ENCODE measurements around the gene MINDY4. TPM values are rescaled to one million over a fixed set of nuclear protein-coding genes. Genes with fewer than 3 reads are reported as not detected.
"Not testable (repeated sequence)": the region's sequence is repeated elsewhere in the genome, so short reads cannot be mapped to it uniquely, and the experiment has no call there.

MINDY4 gene
- total RNA-seq, 1 experiment from 2014 or later, result 1.5 TPM

DNA sequence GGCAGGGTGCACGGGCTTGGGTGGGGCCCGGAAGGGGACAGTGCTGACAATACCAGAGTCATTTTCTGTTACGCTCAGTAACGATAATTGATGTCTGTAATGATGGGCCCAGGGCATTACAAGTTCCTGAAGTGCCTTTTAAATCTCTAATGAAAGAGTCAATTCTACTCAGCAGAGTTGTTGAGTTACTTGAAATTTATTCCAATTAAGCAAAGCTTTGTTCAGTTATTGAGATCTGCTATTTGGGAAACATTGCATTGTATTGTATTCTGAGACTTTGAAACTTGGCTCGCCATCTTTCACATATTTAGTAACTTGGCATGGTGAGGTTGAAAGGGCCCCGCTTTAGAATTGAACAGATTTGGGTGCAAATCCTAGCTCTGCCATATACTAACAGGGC lies 34.7 kb downstream of the MINDY4 start:
- no peaks in the 10 kb centered on the region for H3K9me2 ChIP-seq (replicated peaks; ENCODE audit: insufficient read depth, low read length)
- H3K4me3 ChIP-seq (ENCODE audit: low read length), result no peak overlapping the region
- H4K20me1 ChIP-seq (ENCODE audit: insufficient read depth, low read depth, low read length), result 0 out of 2 replicates have a peak, but pooled peaks cover 5% of the 10 kb centered on the region
- H3K4me2 ChIP-seq (ENCODE audit: low read depth, low read length, poor library complexity, severe bottlenecking), result no peak overlapping the region
- no peak overlapping the region for H2AFZ ChIP-seq (ENCODE audit: low read length)
- H3K4me1 ChIP-seq (ENCODE audit: low read length), result no peaks in the 10 kb centered on the region
- no peaks in the 10 kb centered on the region for H3K9me3 ChIP-seq (ENCODE audit: low read length)
- no peaks in the 10 kb centered on the region for H3K27me3 ChIP-seq (ENCODE audit: low read length)
- DNase-seq, result no peak
- no peaks in the 10 kb centered on the region for H3K36me3 ChIP-seq (ENCODE audit: insufficient read depth, low read length)
- no peak overlapping the region for H3K27ac ChIP-seq (ENCODE audit: low read length)
- no peak overlapping the region for H3K9ac ChIP-seq (ENCODE audit: low read length)
- no peaks in the 10 kb centered on the region for H3K79me2 ChIP-seq (ENCODE audit: low read length)

DNA sequence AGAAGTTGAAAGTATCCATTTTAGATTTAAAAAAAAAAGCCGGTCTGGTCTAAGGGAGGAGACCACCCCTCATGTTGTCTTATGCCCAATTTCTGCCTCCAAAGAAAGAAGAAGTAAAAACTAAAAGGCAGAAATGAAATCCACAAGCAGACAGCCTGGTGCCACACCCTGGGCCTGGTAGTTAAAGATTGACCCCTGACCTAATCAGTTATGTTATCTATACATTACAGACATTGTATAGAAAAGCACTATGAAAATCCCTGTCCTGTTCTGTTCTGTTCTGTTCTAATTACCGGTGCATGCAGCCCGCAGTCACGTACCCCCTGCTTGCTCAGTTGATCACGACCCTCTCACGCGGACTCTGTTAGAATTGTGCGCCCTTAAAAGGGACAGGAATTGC lies 36.3 kb downstream of the MINDY4 start:
- not testable (repeated sequence) for H2AFZ ChIP-seq (ENCODE audit: low read length); H3K36me3 ChIP-seq (ENCODE audit: insufficient read depth, low read length); H3K9me3 ChIP-seq (ENCODE audit: low read length); H3K27ac ChIP-seq (ENCODE audit: low read length); H3K4me1 ChIP-seq (ENCODE audit: low read length); H3K4me2 ChIP-seq (ENCODE audit: low read depth, low read length, poor library complexity, severe bottlenecking); H3K9me2 ChIP-seq (replicated peaks; ENCODE audit: insufficient read depth, low read length); DNase-seq; H3K9ac ChIP-seq (ENCODE audit: low read length); H3K79me2 ChIP-seq (ENCODE audit: low read length); H3K27me3 ChIP-seq (ENCODE audit: low read length); H4K20me1 ChIP-seq (ENCODE audit: insufficient read depth, low read depth, low read length); H3K4me3 ChIP-seq (ENCODE audit: low read length)

GRCh38 chr7:30807941-30808340 lies 36.7 kb downstream of the MINDY4 start:
- not testable (repeated sequence) for H3K4me3 ChIP-seq (ENCODE audit: low read length); H2AFZ ChIP-seq (ENCODE audit: low read length); H3K27me3 ChIP-seq (ENCODE audit: low read length); H4K20me1 ChIP-seq (ENCODE audit: insufficient read depth, low read depth, low read length); H3K9me3 ChIP-seq (ENCODE audit: low read length); H3K27ac ChIP-seq (ENCODE audit: low read length); H3K4me1 ChIP-seq (ENCODE audit: low read length); H3K79me2 ChIP-seq (ENCODE audit: low read length); H3K36me3 ChIP-seq (ENCODE audit: insufficient read depth, low read length); H3K9me2 ChIP-seq (replicated peaks; ENCODE audit: insufficient read depth, low read length); H3K9ac ChIP-seq (ENCODE audit: low read length); DNase-seq; H3K4me2 ChIP-seq (ENCODE audit: low read depth, low read length, poor library complexity, severe bottlenecking)

DNA sequence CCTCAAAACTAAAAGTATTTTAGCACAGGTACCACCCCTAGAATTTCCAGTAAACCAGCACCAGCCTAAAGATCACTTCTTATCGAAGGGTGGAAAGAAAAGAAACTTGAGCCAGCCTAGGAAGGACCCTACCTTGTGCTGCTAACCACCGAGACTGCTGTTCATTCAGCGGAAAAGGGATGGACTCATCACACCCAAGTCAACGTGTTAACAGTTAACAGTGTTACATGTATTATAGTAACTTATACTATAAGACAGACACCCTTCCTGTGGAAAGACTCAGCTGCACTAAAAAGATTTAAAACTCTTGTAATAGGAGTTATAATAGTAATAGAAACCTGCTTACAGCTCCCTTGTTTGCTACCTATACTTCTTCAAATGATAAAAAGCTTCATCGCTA lies 39.8 kb downstream of the MINDY4 start:
- Histone ChIP-seq H2AFZ (ENCODE audit: low read length) (no peak overlapping the region), H3K79me2 (ENCODE audit: low read length) (no peaks in the 10 kb centered on the region), H3K9me2 (replicated peaks; ENCODE audit: insufficient read depth, low read length) (no peaks in the 10 kb centered on the region), H3K4me3 (ENCODE audit: low read length) (no peak overlapping the region), H3K36me3 (ENCODE audit: insufficient read depth, low read length) (no peaks in the 10 kb centered on the region), H3K27ac (ENCODE audit: low read length) (no peak overlapping the region), H3K9me3 (ENCODE audit: low read length) (no peaks in the 10 kb centered on the region), H3K9ac (ENCODE audit: low read length) (no peak overlapping the region), H3K27me3 (ENCODE audit: low read length) (no peaks in the 10 kb centered on the region), H3K4me1 (ENCODE audit: low read length) (no peaks in the 10 kb centered on the region), H4K20me1 (ENCODE audit: insufficient read depth, low read depth, low read length) (no peaks in the 10 kb centered on the region), H3K4me2 (ENCODE audit: low read depth, low read length, poor library complexity, severe bottlenecking) (no peak overlapping the region)
- DNase-seq, result no peak

DNA sequence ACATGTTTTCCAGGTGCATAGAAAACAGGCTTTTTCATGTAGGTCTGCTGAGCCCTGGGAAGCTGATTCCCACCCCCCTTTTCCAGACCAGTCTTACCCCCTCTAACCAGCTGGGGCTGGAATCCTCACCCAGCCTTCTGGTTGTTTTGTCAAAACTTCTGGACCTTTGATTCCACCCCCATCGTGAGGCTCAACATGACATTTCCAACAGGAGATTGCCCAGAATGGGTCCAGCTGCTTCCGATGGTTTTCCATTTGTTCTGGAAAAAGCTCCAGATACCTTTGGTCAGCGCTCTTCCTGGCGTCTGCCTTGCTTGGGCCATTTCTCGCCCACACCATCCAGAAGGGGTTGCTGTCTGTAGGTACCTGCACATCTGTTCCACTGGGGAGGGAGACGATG lies 41.5 kb downstream of the MINDY4 start:
- no peaks in the 10 kb centered on the region for H3K27me3 ChIP-seq (ENCODE audit: low read length)
- H3K4me2 ChIP-seq (ENCODE audit: low read depth, low read length, poor library complexity, severe bottlenecking), result no peak overlapping the region
- no peaks in the 10 kb centered on the region for H3K9me2 ChIP-seq (replicated peaks; ENCODE audit: insufficient read depth, low read length)
- H3K4me1 ChIP-seq (ENCODE audit: low read length), result no peaks in the 10 kb centered on the region
- 0 out of 2 replicates have a peak, but pooled peaks cover 3% of the 10 kb centered on the region for H4K20me1 ChIP-seq (ENCODE audit: insufficient read depth, low read depth, low read length)
- H3K27ac ChIP-seq (ENCODE audit: low read length), result no peak overlapping the region
- H3K9me3 ChIP-seq (ENCODE audit: low read length), result no peaks in the 10 kb centered on the region
- H3K79me2 ChIP-seq (ENCODE audit: low read length), result no peaks in the 10 kb centered on the region
- no peak overlapping the region for H3K4me3 ChIP-seq (ENCODE audit: low read length)
- no peak for DNase-seq
- H2AFZ ChIP-seq (ENCODE audit: low read length), result no peak overlapping the region
- H3K36me3 ChIP-seq (ENCODE audit: insufficient read depth, low read length), result no peaks in the 10 kb centered on the region
- no peak overlapping the region for H3K9ac ChIP-seq (ENCODE audit: low read length)

DNA sequence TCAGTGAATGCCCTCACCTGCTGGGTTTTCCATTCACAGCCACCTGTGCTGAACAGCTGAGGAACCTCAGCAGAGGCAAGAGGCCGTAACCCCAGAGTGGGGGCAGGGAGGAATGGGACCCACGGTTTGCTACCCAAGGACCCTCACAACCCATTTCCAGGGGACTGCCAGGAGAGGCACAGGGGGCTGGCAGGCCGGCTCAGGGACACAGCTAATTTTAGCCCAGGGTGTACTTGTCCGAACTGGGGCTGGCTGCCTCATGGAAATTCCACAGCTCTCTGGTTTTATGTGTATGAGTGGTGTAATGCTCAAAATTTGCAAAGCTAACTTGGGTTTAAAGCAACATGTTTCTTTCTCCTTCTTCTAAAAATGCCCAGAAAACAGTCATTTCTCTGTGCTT lies 42.2 kb downstream of the MINDY4 start:
- DNase-seq, result no peak
- no peaks in the 10 kb centered on the region for H3K36me3 ChIP-seq (ENCODE audit: insufficient read depth, low read length)
- 0 out of 2 replicates have a peak, but pooled peaks cover 3% of the 10 kb centered on the region for H4K20me1 ChIP-seq (ENCODE audit: insufficient read depth, low read depth, low read length)
- no peaks in the 10 kb centered on the region for H3K4me1 ChIP-seq (ENCODE audit: low read length)
- H3K9me3 ChIP-seq (ENCODE audit: low read length), result no peaks in the 10 kb centered on the region
- H3K9ac ChIP-seq (ENCODE audit: low read length), result no peak overlapping the region
- H3K4me3 ChIP-seq (ENCODE audit: low read length), result no peak overlapping the region
- no peak overlapping the region for H2AFZ ChIP-seq (ENCODE audit: low read length)
- no peak overlapping the region for H3K4me2 ChIP-seq (ENCODE audit: low read depth, low read length, poor library complexity, severe bottlenecking)
- no peaks in the 10 kb centered on the region for H3K9me2 ChIP-seq (replicated peaks; ENCODE audit: insufficient read depth, low read length)
- no peak overlapping the region for H3K27ac ChIP-seq (ENCODE audit: low read length)
- no peaks in the 10 kb centered on the region for H3K79me2 ChIP-seq (ENCODE audit: low read length)
- H3K27me3 ChIP-seq (ENCODE audit: low read length), result no peaks in the 10 kb centered on the region

- no peak for DNase-seq
- Histone ChIP-seq H3K4me3 (ENCODE audit: low read length) (no peak overlapping the region), H3K4me1 (ENCODE audit: low read length) (no peaks in the 10 kb centered on the region), H3K27ac (ENCODE audit: low read length) (no peak overlapping the region), H3K4me2 (ENCODE audit: low read depth, low read length, poor library complexity, severe bottlenecking) (no peak overlapping the region), H4K20me1 (ENCODE audit: insufficient read depth, low read depth, low read length) (0 out of 2 replicates have a peak, but pooled peaks cover 3% of the 10 kb centered on the region), H3K9me3 (ENCODE audit: low read length) (no peaks in the 10 kb centered on the region), H3K79me2 (ENCODE audit: low read length) (no peaks in the 10 kb centered on the region), H3K9me2 (replicated peaks; ENCODE audit: insufficient read depth, low read length) (no peaks in the 10 kb centered on the region), H3K27me3 (ENCODE audit: low read length) (no peaks in the 10 kb centered on the region), H3K9ac (ENCODE audit: low read length) (no peak overlapping the region), H3K36me3 (ENCODE audit: insufficient read depth, low read length) (no peaks in the 10 kb centered on the region), H2AFZ (ENCODE audit: low read length) (no peak overlapping the region)
Observed at GRCh38 chr7:30814700-30815387, 43.6 kb downstream of the MINDY4 start.

DNA sequence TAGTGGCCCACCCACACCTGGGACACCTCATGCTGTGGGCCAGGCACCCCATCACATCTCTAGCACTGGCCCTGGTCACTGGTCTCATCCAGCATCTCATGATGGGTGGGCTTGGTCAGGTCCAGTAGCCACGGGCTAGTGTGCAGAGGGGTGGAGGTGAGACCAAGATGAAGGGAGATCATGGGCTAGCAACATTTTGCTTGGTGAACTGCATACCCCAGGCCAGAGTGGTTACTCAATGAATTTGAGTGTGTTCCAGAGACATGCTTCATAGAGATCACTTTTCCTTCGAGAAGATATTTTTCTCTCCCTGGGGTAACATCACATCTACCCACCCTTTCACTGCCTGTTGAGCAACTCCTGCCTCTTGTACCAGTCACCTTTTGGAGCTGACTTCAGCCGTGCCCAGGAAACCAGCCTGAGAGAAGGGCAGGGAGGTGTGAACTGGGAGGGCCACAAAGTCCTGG lies 44.2 kb downstream of the MINDY4 start:
- Histone ChIP-seq H3K36me3 (ENCODE audit: insufficient read depth, low read length) (no peaks in the 10 kb centered on the region), H3K9me2 (replicated peaks; ENCODE audit: insufficient read depth, low read length) (no peaks in the 10 kb centered on the region), H3K4me1 (ENCODE audit: low read length) (no peaks in the 10 kb centered on the region), H3K27me3 (ENCODE audit: low read length) (no peaks in the 10 kb centered on the region), H3K27ac (ENCODE audit: low read length) (no peak overlapping the region), H3K4me3 (ENCODE audit: low read length) (no peak overlapping the region), H3K4me2 (ENCODE audit: low read depth, low read length, poor library complexity, severe bottlenecking) (no peak overlapping the region), H4K20me1 (ENCODE audit: insufficient read depth, low read depth, low read length) (0 out of 2 replicates have a peak, but pooled peaks cover 3% of the 10 kb centered on the region), H2AFZ (ENCODE audit: low read length) (no peak overlapping the region), H3K79me2 (ENCODE audit: low read length) (no peaks in the 10 kb centered on the region), H3K9me3 (ENCODE audit: low read length) (no peaks in the 10 kb centered on the region), H3K9ac (ENCODE audit: low read length) (no peak overlapping the region)
- no peak for DNase-seq

All from Karpas-422 (cell line).